ENCODE data around the gene CBX4.
A peak's percentile ranks its signal among the peaks of the same experiment; 100 is the strongest.

- TF ChIP-seq EZH2phosphoT487 (IDR thresholded peaks at IDR 0.05; ENCODE audit: insufficient read depth, low read depth) = peak; percentile 72; the same call in 1 of the 2 replicates
- peak; percentile 78 for TF ChIP-seq EZH2 (IDR thresholded peaks at IDR 0.05; ENCODE audit: insufficient read depth, poor library complexity, severe bottlenecking)
These were observed 35.0 kb downstream of the CBX4 start for GRCh38 chr17:79803997-79804855.

All from GM23248 (cell line).